NCI-H446 (cell line): Measurements from ENCODE around the gene POLDIP3.
"Not testable (repeated sequence)": the region's sequence is repeated elsewhere in the genome, so short reads cannot be mapped to it uniquely, and the experiment has no call there.

Source experiments
- DNase-seq, 2 experiments: peaks; one replicate each; lab custom pipeline; 2025; lab: John Stamatoyannopoulos, UW

The POLDIP3 gene

GRCh38 chr22:42553475-42554361 is 61.0 kb downstream of the POLDIP3 start, which contains the start of gene SERHL2:
Gene SERHL2, plus strand, starts transcription at chr22:42553956. Its CDS starts 65 bp downstream, at chr22:42554021.
- DNase-seq = no peak

DNA sequence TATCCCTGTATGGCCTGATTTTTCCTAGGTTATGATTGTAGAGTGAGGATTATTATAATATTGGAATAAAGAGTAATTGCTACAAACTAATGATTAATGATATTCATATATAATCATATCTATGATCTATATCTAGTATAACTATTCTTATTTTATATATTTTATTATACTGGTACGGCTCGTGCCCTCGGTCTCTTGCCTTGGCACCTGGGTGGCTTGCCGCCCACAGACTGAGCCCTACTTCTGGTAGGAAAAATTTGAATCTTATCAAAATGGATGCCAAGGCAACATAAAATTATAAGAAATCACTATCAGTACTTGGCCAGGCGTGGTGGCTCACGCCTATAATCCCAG is 62.4 kb downstream of the POLDIP3 start:
- not testable (repeated sequence) for DNase-seq

DNA sequence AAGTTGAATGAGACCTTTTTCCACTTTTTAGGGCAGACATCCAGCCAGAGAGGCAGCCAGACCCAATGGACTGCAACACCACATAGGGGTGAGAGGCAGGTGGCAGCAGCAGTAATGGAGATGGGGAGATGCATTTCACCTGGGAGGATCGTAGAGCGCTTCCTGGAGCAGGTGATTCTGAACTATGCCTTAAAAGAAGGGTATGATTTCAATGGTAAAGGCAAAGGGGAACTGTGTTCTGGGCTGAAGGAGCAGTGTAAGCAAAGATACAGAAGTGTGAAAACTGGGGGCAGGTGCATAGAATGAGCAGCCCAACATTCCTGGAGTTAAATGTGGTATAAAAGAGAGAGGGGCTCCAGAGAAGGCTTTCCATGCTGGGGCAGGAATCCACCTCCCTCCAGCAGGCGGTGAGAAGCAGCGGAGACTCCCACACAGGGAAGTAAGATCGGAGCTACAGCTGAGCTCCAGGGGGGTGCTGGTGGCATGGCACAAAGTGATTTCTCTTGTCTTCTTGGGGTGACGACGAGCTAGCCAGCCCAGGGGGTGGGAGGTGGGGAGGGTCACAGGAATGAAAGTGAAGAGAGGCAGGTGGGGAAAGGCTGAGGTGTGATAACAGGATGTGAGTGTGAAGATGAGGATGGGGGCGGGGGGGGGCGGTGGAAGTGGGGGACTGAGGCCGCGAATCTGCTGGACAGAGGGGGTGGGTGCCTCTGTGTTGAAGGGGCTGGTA is 65.2 kb downstream of the POLDIP3 start:
- DNase-seq = no peak

DNA sequence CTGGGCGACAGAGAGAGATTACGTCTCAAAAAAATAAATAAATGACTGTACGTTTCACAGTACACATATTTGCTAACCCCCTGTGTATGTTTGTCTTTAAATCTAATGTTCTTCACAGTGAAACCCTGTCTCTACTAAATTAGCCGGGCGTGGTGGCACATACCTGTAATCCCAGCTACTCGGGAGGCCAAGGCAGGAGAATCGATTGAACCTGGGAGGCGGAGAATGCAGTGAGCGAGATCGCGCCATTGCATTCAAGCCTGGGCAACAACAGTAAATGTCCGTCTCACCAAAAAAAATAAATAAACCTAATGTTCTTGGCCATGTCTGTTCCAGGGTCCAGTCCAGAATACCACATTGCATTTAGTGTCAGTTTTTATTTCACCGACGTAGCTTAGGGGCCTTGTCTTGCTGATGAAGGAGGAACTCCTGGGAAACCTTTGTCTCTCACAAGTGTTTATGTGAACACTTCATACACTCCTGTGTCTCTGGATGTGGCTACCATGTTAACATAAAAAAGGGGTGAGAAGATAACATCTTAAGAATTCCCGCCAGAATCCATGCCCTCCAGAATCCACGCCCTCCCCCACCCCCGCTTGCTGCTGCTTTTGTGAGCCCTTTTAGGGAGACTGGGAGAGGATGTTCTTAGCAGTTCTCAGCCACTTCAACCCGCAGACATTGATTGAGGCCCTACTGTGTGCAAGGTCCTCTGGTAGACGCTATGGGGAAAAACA is 65.9 kb downstream of the POLDIP3 start:
- DNase-seq = no peak

DNA sequence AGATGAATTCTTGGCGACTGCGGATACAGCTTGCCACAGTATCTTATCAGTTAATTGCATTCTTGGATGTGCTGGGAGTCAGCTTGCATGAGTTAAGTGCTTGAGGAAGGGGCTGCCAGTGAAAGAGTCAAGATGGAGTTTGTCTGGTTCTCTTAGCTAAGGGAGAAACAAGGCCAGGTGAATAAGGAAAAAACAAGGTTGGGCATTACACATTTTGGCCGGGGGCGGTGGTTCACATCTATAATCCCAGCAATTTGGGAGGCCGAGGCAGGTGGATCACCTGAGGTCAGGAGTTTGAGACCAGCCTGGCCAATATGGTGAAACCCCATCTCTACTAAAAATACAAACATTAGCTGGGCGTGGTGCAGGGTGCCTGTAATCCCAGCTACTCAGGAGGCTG is 66.6 kb downstream of the POLDIP3 start:
- not testable (repeated sequence) for DNase-seq

GRCh38 chr22:42547562-42547961 is 67.1 kb downstream of the POLDIP3 start:
- no peak for DNase-seq

DNA sequence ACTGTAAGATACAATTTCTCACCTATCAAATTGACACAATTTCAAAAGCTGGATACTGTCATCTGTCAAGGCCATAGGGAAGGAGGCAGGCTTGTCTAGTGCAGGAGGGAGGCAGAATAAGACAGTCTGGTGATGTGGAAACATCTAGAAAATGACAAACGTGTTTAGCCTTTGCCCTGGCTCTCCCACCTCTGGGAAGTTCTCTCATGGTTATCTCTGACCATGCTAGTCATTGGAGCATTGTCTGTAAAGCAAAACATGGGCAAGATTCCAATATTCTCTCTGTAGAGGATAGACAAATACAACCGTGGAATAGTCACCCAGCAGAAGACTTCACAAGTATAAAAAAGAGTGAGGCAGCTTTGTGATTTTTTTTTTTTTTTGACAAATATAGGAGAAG is 70.0 kb downstream of the POLDIP3 start:
- DNase-seq = no peak

GRCh38 chr22:42539236-42539771 is 75.4 kb downstream of the POLDIP3 start:
- DNase-seq = not testable (repeated sequence)

DNA sequence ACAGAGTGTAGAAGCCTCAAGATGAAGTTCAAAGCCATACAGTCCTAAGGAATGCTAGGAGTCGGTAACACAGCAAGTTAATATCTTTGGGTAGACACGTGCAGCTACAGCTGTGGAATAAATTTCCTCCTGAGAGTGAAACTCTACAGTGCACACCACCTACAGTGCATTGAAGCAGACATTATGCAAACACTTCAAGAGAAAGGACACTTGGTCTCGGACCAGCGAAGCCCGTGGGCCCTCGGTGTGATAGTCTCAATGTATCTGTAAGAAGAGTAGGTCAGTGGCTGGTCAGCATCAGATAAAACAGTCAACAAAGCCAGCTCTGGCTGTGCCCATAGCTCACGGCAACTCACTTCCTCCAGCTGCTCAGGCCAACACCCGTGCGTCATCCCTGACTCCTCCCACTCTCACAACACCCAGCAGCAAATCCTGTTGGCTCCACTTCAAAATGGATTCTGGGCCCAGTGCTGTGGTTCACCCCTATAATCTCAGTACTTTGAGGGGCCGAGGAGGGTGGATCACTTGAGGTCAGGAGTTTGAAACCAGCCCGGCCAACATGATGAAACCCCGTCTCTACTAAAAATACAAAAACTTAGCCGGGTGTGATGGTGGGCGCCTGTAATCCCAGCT is 77.4 kb downstream of the POLDIP3 start:
- DNase-seq = not testable (repeated sequence)

- not testable (repeated sequence) for DNase-seq
Measured at GRCh38 chr22:42536634-42537033, 78.0 kb downstream of the POLDIP3 start.

DNA sequence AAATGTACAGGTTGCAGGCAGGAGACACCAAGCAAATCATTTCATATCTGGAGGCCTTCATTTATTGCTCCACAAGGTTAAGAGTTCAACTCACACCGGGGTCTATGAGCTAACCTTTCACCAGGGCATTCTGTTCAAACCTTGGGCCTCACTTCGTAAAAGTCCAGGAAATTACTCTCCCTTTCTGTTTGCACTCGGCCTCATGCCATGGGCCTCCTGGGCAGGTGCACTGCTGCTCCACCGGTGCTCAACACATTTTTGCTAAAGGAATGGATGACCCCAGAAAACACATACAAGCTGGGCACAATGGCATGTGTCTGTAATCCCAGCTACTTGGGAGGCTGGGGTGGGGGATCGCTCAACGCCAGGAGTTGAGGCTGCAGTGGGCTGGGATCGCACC is 78.5 kb downstream of the POLDIP3 start:
- no peak for DNase-seq

DNA sequence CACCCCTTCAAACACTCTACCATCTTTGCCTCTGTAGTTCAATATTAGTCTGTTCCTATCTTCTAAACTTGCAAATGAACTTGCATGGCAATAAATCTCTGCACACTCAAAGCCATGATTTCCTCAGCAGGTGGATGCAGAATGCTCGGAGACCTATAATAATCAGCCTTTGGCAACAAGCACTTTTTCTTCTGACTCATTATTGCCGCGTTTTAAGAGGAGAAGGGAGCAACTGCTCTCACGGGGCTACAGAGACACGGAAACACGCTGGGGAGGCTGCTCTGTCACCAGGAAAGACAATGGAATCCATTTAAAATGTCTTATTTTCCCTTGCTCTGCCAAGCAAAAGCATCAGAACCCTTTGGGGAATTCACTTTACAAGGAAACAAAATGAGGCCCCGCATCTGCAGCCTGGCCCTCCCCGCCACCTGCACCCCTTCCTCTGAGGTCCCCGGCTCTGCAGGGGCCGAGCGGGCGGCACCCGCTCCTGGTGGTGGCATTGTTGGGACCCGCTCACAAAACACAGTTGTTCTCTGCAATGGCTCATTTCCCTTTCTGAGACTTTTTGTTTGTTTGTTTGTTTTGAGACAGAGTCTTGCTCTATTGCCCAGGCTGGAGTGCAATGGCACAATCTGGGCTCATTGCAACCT is 79.5 kb downstream of the POLDIP3 start:
- not testable (repeated sequence) for DNase-seq
